NCI-H2196 treated with DMSO at 0.1 percent for 48 hours (cell line): ENCODE data around the gene AUTS2.
A peak's percentile ranks its signal among the peaks of the same experiment; 100 is the strongest.

ENCODE experiments used
- DNase-seq: peaks from one replicate; lab custom pipeline; 2025; ENCODE audit not compliant: unreplicated experiment; lab: John Stamatoyannopoulos, UW

The AUTS2 gene

DNA sequence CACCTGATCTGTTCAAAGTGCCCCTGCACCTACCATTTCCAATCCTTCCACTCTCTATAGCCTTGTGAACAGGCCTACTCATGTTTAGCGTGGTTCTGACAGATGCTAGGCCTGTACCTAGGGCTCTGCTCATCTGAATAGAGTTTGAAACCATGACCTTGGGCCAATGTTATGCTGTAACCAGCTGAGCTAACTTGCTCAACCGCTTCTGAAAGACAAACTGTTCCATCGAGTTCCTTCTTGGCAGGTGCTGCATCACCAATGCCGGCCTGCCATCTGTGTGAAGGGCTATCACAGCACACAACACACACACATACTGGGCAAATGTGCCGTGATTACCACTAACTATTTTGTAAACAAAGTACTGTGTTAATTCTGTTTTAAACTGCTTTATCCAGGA is 1114.7 kb downstream of the AUTS2 start:
- peak; percentile 42 for DNase-seq

DNA sequence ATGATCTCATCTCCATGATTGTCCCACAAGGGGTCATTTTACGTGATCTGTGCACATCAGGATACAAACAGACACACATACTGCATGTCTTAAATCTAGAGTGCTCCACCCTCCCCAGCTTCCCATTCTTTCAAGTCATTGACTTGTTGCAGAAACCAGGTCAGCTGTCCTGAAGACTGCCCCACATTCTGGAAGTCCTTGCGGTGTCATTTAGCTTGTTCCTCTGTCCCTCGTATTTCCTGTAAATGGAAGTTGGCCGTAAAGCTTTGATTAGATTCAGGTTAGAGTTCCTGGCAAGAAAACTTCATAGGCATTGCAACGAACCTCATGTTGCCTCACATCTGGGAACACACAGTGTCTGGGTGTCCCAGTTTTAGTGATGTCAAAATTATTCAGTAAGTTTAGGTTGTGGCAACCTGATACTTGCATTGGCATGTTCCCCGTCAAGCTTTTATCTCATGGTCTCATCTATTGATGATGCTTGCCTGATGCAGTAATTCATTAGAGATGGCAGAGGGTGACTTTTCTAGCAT is 1116.3 kb downstream of the AUTS2 start:
- no peak for DNase-seq

GRCh38 chr7:70717553-70718329 is 1119.5 kb downstream of the AUTS2 start:
- no peak for DNase-seq

GRCh38 chr7:70719125-70719524 is 1120.8 kb downstream of the AUTS2 start:
- no peak for DNase-seq

DNA sequence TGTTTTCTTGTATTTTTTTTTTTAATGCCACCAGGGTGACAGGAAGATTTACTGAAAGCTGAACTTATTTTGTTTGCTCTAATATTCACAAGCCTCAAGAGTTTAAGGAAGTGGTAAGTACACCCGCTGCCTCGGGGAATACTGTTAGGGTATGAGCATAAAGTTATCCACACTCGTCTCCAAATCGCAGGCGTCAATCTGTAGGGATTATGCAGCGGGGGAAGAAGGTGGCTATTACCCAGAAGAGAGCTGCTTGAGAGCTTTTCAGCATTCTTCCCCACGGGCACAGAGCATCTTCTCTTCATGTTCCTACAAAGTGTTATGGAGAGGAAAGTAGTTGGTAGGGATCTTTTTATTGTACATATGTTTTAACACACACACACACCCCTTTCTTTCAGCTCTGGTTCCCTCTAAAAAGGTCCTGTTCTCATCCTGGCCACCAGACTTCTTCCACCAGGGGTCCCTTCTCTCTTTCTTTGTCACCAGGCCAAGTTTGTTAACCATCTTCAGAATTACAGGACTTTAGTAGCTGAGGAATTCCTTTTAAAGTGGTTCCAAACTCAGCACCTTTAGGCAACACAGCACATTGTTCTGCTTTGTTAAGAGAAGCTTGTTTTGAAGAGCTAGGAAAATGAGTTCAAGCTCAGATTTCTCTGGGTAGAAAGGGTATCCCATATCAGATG is 1122.1 kb downstream of the AUTS2 start:
- no peak for DNase-seq

DNA sequence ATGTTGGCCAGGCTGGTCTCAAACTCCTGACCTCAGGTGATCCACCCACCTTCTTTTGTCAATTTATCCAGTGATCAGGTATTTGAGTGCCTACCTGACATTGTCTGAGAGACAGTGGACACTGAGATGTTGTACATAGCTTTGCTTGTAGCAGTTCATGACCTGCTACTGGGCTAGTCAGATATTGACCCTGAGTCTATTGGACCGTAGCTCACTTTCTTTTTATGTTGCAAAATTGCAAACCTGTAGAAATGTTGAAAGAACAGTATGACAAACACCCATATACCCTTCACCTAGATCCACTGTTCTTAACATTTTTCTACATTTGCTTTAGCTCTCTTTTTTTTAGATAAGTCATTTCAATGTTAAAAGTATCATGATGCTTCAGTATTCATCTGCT is 1123.2 kb downstream of the AUTS2 start:
- DNase-seq = no peak

GRCh38 chr7:70723339-70723738 is 1125.1 kb downstream of the AUTS2 start:
- DNase-seq = no peak

GRCh38 chr7:70725448-70725847 is 1127.2 kb downstream of the AUTS2 start:
- no peak for DNase-seq

DNA sequence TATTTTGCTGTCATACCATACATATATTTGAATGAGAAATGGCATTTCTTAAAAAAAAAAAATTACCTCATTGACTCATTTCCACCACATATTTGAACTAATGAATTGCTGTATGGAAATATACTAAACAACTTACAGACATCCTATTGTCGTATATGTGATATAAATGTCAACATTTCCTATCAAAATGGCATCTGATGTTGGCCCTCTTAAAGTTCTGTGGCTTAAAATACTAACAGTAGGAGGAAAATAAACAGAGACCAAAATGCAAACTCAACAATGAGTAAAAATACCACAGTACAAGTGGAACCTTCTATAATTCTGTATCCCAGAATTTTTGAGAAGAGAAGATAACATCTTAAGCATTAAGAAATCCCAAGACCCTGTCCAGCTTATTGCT is 1128.0 kb downstream of the AUTS2 start:
- DNase-seq = no peak

GRCh38 chr7:70726951-70727378 is 1128.7 kb downstream of the AUTS2 start:
- DNase-seq = no peak

GRCh38 chr7:70727861-70728260 is 1129.6 kb downstream of the AUTS2 start:
- DNase-seq = no peak

GRCh38 chr7:70728872-70729552 is 1130.7 kb downstream of the AUTS2 start:
- DNase-seq = no peak

- peak; percentile 80 for DNase-seq
Measured at GRCh38 chr7:70729553-70730157, 1131.4 kb downstream of the AUTS2 start.

GRCh38 chr7:70730451-70731110 is 1132.3 kb downstream of the AUTS2 start:
- no peak for DNase-seq

- DNase-seq = no peak
Measured at GRCh38 chr7:70733090-70733489, 1134.8 kb downstream of the AUTS2 start.

- DNase-seq = no peak
Measured at GRCh38 chr7:70734411-70734810, 1136.1 kb downstream of the AUTS2 start.

GRCh38 chr7:70735313-70735712 is 1137.0 kb downstream of the AUTS2 start:
- no peak for DNase-seq

- DNase-seq = no peak
Measured at GRCh38 chr7:70736715-70737460, 1138.6 kb downstream of the AUTS2 start.

- no peak for DNase-seq
Measured at GRCh38 chr7:70738151-70738885, 1140.0 kb downstream of the AUTS2 start.
